ENCODE measurements around the gene NLRP12.

Gene NLRP12

DNA sequence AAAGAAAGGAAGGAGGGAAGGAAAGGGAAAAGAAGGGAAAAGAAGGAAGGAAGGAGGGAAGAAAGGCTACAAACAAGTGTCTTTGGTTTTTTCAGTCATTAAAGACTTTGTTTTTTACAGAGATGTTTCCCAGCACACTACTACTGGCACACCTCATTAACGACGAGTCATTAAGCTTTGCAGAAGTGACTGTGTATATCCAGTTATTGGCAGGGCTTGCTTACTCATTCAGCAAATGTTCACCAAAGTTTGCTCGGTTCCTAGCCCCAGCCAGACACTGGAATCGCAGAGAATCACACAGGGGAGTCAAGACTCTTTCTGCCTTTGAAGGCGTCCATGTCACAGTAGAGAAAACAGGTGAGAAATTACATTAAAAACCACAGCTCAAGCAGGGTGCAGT lies 4.3 kb downstream of the NLRP12 start:
- Histone ChIP-seq H3F3A (ENCODE audit: insufficient read depth) (no peaks in the 10 kb centered on the region), H3K27ac (ENCODE audit: low read depth, low read length) (no peak overlapping the region), H2AFZ (ENCODE audit: low read depth, low read length, severe bottlenecking) (no peak overlapping the region), H3K79me2 (ENCODE audit: insufficient read depth, low read length) (no peaks in the 10 kb centered on the region), H3K36me3 (ENCODE audit: low read length) (no peaks in the 10 kb centered on the region), H3K4me3 (ENCODE audit: insufficient read depth, low read length, poor library complexity, severe bottlenecking) (no peak overlapping the region), H3K9ac (ENCODE audit: low read length) (no peak overlapping the region), H3K27me3 (ENCODE audit: low read length) (no peaks in the 10 kb centered on the region), H3K9me3 (ENCODE audit: insufficient read depth, low read length) (no peaks in the 10 kb centered on the region), H3K4me2 (ENCODE audit: low read depth, low read length, poor library complexity, severe bottlenecking) (no peak overlapping the region), H3K9me2 (replicated peaks; ENCODE audit: insufficient read depth, low read length) (no peaks in the 10 kb centered on the region), H4K20me1 (ENCODE audit: low read depth, low read length) (no peaks in the 10 kb centered on the region)
- TF ChIP-seq, protein P1, sequence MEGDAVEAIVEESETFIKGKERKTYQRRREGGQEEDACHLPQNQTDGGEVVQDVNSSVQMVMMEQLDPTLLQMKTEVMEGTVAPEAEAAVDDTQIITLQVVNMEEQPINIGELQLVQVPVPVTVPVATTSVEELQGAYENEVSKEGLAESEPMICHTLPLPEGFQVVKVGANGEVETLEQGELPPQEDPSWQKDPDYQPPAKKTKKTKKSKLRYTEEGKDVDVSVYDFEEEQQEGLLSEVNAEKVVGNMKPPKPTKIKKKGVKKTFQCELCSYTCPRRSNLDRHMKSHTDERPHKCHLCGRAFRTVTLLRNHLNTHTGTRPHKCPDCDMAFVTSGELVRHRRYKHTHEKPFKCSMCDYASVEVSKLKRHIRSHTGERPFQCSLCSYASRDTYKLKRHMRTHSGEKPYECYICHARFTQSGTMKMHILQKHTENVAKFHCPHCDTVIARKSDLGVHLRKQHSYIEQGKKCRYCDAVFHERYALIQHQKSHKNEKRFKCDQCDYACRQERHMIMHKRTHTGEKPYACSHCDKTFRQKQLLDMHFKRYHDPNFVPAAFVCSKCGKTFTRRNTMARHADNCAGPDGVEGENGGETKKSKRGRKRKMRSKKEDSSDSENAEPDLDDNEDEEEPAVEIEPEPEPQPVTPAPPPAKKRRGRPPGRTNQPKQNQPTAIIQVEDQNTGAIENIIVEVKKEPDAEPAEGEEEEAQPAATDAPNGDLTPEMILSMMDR (IDR thresholded peaks at IDR 0.05; ENCODE audit: insufficient read depth, low read length, poor library complexity, severe bottlenecking) = no peak
- TF ChIP-seq EZH2phosphoT487 (conservative IDR thresholded peaks at IDR 0.05; ENCODE audit: low read length) = no peak

- no peak overlapping the region for H3K27ac ChIP-seq (ENCODE audit: low read depth, low read length)
- no peak overlapping the region for H3K4me3 ChIP-seq (ENCODE audit: insufficient read depth, low read length, poor library complexity, severe bottlenecking)
- no peaks in the 10 kb centered on the region for H3K9me3 ChIP-seq (ENCODE audit: insufficient read depth, low read length)
- no peak overlapping the region for H3K9ac ChIP-seq (ENCODE audit: low read length)
- H3K9me2 ChIP-seq (replicated peaks; ENCODE audit: insufficient read depth, low read length) = no peaks in the 10 kb centered on the region
- no peaks in the 10 kb centered on the region for H3K27me3 ChIP-seq (ENCODE audit: low read length)
- TF ChIP-seq, protein P1 (IDR thresholded peaks at IDR 0.05; ENCODE audit: insufficient read depth, low read length, poor library complexity, severe bottlenecking) = no peak
- no peak for TF ChIP-seq EZH2phosphoT487 (conservative IDR thresholded peaks at IDR 0.05; ENCODE audit: low read length)
- no peak overlapping the region for H2AFZ ChIP-seq (ENCODE audit: low read depth, low read length, severe bottlenecking)
- H3F3A ChIP-seq (ENCODE audit: insufficient read depth) = no peaks in the 10 kb centered on the region
- no peaks in the 10 kb centered on the region for H3K79me2 ChIP-seq (ENCODE audit: insufficient read depth, low read length)
- no peaks in the 10 kb centered on the region for H3K36me3 ChIP-seq (ENCODE audit: low read length)
- H4K20me1 ChIP-seq (ENCODE audit: low read depth, low read length) = no peaks in the 10 kb centered on the region
- no peak overlapping the region for H3K4me2 ChIP-seq (ENCODE audit: low read depth, low read length, poor library complexity, severe bottlenecking)
Measured at GRCh38 chr19:53818756-53819155, 5.4 kb downstream of the NLRP12 start.

DNA sequence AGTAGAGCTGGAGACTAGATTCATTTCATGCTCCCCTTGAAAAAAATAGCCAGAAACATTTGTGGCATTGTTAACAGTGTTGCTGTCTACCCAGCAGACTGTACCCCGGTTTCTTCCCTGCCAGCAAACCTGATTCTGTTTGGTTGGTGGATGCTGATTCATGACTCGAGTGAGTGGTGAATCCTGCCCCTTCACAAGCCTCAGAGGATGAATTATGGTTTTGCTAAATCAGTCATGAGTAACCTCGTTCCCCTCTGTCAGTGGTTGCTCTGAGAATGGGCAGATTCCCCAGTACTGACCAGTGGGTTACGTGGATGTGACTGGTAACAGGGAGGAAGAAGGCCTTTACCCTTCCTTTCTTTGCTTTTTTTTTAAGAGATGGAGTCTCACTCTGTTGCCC lies 10.1 kb downstream of the NLRP12 start:
- H3K9me3 ChIP-seq (ENCODE audit: insufficient read depth, low read length) = no peaks in the 10 kb centered on the region
- H3K4me3 ChIP-seq (ENCODE audit: insufficient read depth, low read length, poor library complexity, severe bottlenecking) = no peak overlapping the region
- H3K9me2 ChIP-seq (replicated peaks; ENCODE audit: insufficient read depth, low read length) = no peaks in the 10 kb centered on the region
- no peak for TF ChIP-seq EZH2phosphoT487 (conservative IDR thresholded peaks at IDR 0.05; ENCODE audit: low read length)
- TF ChIP-seq, protein P1 (IDR thresholded peaks at IDR 0.05; ENCODE audit: insufficient read depth, low read length, poor library complexity, severe bottlenecking) = no peak
- H3K27ac ChIP-seq (ENCODE audit: low read depth, low read length) = no peak overlapping the region
- H2AFZ ChIP-seq (ENCODE audit: low read depth, low read length, severe bottlenecking) = no peak overlapping the region
- H3K27me3 ChIP-seq (ENCODE audit: low read length) = no peaks in the 10 kb centered on the region
- H3K4me2 ChIP-seq (ENCODE audit: low read depth, low read length, poor library complexity, severe bottlenecking) = no peak overlapping the region
- H3K9ac ChIP-seq (ENCODE audit: low read length) = no peak overlapping the region
- H3K36me3 ChIP-seq (ENCODE audit: low read length) = no peaks in the 10 kb centered on the region
- no peaks in the 10 kb centered on the region for H3K79me2 ChIP-seq (ENCODE audit: insufficient read depth, low read length)
- H3F3A ChIP-seq (ENCODE audit: insufficient read depth) = no peaks in the 10 kb centered on the region
- H4K20me1 ChIP-seq (ENCODE audit: low read depth, low read length) = no peaks in the 10 kb centered on the region
